ENCODE data around the gene KLHDC10.
"Not testable (repeated sequence)": the region's sequence is repeated elsewhere in the genome, so short reads cannot be mapped to it uniquely, and the experiment has no call there.

- not testable (repeated sequence) for TF ChIP-seq HMGXB4 (CRISPR knock-in tag; IDR thresholded peaks at IDR 0.05; ENCODE audit: borderline replicate concordance); USF2 (IDR thresholded peaks at IDR 0.05); POLR2A (IDR thresholded peaks at IDR 0.05; ENCODE audit: low read length); CTCF (IDR thresholded peaks at IDR 0.05); RFX5 (IDR thresholded peaks at IDR 0.05); MAX (IDR thresholded peaks at IDR 0.05); PBX3 (IDR thresholded peaks at IDR 0.05); RCOR1 (IDR thresholded peaks at IDR 0.05; ENCODE audit: low read depth, low read length); ELK1 (IDR thresholded peaks at IDR 0.05; ENCODE audit: low read depth, low read length); REST (IDR thresholded peaks at IDR 0.05)
Observed at GRCh38 chr7:130052250-130052649, 18.1 kb upstream of the KLHDC10 start.

Measured in A549 (cell line).